COLO668 (cell line): Measurements from ENCODE around the gene C1orf94.

Experiments
- DNase-seq: peaks from one replicate; lab custom pipeline; 2025; ENCODE audit not compliant: unreplicated experiment; lab: John Stamatoyannopoulos, UW

Gene C1orf94

DNA sequence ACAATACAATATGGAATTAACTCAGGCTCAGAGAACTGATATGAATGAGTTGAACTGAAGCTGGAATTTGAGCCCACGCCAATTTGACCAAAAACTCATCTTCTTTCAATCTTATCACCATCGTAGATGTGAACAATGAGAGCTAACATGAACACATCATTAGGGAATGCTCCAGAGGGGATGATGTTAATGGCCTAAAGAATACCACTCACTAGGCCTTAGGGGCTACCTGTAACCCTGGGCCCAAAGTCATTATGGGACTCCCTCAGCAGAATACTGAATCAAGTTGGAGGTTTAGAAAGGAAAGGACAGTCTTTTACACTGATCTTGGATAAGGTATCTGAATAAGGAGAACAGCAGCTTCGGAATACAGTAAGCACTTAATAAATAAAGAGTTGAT, 73.6 kb downstream of the C1orf94 start:
- DNase-seq: no peak

DNA sequence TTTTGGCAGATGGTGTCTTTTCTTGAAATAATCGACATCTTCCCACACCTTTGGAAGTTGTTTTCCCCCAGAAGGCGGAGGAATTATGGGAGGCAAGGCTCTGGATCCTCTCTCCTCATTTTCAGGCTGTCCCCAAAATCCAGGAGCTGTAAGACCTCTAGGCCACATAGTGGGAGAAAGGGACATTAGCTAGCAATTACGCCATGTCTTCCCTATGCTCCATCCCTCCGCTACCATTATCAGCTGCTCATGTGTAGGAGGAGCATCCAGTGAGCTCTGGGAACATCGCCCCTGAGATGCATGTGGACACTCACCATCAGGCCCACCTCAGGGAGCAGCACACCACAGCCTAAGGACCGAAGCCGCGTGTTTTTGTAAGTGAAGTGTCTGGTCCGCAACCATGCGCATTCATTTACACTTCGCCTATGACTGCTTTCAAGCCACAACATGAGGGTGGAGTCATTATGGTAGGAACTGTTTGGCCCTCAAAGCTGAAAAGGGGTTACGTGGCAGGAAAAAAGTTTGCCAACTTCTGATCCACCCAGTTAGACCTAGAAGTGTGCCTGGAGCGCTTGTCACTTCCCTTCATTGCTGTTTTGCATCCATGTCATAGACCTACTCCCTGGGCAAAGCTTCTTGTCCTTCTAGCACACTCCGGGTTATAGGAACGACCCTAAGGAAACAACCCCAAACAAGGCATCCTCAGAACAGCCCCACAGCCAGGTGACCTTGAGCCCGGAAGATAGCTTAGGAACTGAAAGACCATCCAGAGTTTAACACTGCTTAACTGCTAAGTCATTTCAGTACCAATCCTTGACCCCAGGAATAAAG, 85.5 kb downstream of the C1orf94 start:
- DNase-seq: no peak

DNA sequence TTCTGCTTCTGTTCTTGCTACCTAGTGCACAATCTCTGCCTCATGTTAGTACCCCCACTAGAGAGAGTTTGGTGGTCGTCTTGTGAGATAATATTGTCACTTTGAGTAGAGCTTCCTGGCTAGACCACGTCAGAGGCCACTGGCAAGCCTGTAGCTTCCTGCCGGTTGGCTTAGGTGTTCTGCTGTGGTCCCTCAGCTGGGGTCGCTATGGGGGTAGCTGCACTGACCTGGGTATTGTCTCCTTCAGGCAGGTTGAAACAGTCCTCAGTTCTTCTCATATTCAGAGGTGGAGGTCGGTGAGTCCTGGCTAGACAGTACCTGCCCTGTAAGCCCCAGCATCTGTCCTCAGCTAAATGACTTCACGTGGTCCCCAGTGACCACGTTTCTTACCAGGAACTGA, 86.2 kb downstream of the C1orf94 start:
- DNase-seq: no peak

DNA sequence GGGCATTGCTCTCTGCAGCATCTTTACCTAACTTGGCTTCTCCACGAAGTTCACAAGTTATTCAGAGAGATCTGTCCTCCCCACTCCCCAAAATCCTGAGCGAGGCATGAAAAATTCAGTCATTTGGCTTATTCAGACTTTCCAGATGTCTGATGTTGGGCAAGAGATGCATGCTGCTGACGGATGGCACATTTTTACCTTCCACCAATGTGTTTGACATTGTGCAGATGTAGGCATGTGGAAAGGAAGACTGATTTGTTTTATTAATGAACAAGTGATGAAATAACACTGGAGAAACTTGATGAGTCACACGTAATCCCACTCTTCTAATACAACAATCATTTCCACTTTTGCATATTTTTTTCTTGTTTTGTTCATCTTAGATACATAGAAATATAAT, 86.7 kb downstream of the C1orf94 start:
- no peak for DNase-seq

DNA sequence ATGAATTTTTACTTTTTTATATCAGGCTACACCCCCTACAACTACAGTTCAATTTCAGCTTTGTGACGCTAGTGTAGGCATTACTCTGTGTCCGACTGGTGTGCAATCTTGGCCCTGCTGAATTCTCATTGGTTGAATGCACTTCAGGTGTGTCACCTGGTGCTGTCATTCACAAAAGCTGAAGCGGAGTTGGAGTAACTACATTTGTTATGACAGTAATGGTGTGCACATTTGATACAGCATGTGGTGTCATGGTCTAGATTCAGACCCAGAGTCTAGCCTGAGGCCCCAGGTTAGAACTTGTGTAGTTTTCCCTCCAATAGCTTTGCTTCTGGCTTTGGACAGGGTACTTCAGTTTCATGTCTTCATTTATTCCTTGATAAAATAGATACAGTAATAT, 88.7 kb downstream of the C1orf94 start:
- no peak for DNase-seq

DNA sequence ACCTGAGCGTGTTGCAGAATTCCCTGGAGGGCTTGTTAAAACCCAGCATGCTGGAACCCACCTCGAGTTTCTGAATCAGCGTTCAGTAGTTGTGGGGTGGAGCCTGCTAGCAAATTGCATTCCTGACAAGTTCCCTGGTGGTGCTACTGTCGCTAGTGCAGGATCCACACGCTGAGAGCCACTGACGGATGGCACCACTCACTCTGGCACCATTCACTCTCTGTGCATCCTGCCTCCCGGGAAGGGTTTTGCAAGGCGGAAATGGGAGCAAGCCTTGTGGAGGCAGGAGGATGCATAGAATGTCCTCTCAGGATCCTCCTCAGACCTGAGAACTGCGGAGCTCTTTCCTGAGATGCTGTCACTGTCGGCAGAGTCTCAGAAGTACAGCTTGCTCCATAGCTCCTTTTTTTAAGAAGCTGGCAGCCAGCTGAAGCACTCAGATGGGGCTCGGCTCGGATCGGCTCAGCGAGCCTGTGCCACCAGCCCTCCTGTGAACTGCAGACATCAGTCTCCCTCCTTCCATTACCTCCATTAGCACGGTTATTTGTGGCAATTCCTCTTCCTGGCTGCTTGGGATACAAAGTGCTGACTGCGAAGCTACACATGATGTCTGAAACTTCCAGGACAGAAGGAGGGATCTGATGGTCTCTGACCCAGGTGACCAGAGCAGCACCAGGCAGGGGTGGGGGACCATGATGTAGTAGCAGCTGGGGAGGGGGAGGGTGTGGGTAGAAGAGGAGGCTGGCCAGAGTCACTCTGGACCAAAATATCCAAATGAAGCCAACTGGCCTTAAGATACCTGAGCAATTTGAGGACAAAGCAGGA, 89.6 kb downstream of the C1orf94 start:
- no peak for DNase-seq

DNA sequence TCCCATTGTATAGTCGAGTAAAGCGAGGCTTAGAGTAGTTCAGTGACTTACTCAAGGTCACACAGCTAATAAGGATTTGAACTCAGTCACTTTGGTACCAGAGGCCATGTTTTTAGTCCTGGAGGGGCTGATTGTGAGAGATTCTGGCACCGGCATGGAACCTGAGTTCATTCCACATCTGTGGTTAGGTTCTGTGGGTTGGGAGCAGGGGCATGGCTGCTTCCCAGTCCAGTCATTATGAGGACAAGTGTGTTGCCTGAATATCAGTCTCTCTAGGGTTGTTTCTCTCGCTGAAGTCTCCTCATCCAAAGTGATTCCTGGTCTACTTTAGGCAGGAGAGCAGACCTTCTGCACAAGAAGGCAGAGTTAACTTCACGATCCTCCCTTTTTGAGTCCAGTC, 90.6 kb downstream of the C1orf94 start:
- no peak for DNase-seq

DNA sequence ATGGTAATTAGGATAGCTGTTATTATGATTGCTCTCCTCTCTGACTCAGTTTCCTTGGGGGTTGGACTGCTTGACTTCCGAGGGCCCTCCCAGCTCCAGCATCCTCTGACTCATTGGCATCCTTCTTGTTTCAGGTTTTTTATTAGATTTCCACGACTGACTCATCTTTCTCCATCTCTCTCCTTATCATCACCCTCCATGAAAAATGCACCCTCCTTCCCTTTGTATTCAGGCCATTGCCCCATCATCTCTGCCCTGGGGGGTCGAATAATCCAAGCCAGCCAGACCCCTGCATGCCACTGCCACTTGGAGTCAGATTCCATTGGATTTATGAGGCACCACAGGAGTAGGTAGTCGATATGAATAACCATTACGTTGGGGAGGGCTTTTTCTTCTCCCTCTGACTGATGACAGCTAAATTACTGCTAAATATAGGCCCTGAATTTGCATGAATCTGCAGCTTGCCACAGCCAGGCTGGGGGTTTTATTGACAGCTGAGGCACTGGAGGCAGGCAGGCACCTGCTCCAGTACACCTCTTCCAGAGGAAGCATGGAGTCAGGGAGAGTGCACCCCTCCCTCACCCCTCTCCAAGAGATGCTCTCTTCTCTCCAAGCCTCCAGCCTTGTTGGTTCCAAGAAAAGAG, 91.7 kb downstream of the C1orf94 start:
- DNase-seq: no peak
